Activated T-helper 1 cell treated with Interleukin-2 at 50 U/mL for 16 hours (primary cell): ENCODE results near the gene LRRTM2.

Source experiments
- DNase-seq: peaks from one replicate; pipeline ENCODE4 v3.0.0-alpha.2; 2020; ENCODE audit warnings: low read depth

The LRRTM2 gene

DNA sequence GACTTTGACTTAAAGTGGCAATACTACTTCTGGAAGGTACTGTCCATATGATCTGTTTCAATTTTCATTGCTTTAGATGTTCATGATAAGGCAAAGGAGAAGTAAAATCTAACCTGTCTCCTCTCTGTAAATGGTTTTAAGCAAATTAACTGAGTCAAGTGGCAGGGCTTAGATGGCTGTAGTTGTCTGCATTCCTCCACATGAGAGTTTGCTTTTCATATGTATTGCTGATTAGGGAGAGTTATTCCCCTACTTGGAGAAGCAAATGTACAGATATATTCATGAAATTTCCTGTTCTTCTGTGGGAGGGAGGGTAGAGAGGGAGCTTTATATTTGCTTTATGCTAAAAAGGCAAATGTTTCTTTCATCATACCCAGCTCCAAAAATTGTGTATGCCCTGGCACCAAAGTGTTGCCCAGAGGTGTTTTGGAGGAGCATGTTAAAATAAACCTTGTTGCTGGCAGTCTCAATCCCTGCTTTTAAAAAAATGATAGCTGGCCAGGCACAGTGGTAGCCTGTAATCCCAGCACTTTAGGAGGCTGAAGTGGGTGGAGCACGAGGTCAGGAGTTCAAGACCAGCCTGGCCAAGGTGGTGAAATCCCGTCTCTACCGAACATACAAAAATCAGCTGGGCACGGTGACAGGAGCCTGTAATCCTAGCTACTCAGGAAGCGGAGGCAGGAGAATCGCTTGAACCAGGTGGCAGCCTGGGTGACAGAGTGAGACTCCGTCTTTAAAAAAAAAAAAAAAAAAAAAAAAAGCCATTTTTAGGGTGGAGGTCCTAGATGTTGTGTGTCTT lies 3.5 kb upstream of the LRRTM2 start:
- no peak for DNase-seq

DNA sequence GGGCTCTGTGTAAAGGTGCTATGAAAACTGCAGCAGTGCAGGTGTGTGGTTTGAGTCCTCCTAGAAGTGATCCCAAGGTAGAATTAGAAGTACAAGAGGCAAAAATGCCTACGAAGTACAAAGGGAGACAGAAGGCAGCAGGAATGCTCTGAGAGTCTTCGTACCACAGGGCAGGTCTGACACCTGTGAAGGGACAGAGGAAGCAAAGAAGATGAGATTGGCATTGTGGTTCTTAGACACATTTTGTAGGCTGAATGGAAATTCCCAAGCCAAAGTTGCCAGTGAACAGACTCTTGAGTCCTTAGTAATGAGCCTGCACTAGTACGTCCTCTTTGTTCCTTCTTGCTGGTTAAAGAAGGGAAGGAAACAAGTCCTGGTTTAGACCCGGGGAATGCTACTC lies 1.7 kb upstream of the LRRTM2 start:
- DNase-seq, result no peak

DNA sequence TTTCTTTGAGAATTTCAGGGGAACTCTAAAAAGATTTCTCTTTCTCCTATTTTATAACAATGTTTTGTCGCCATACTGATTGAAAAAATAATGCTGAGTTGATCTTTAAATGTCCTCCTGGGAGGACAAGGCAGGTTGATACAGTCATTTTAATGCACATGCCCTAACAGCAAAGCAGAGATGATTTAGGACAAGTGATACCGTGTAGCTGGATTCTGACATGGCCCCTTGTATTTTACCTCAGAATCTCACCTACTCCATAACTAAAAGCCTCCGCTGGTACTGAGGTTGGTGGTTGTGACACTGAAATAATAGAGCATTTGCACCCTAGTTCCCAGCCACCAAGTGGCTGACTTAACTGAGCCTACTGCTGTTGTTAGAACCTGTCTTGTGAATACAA lies 811 bp upstream of the LRRTM2 start:
- DNase-seq, result no peak

DNA sequence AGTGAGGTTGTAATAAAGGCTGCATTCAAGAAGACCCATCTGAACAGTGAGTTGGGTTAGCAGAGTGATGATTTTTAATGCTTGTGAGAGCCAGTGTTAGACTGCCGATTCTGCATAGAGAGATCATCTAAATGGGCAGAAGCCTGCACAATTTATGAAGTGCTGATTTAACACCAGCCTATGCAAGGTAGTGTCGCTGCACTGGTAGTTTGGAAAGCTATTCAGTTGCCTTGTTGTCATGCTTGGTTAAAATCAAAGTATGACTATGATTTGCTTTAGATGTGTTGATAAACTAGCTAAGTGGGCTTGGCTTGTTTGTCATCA lies 379 bp upstream of the LRRTM2 start:
- DNase-seq, result no peak

DNA sequence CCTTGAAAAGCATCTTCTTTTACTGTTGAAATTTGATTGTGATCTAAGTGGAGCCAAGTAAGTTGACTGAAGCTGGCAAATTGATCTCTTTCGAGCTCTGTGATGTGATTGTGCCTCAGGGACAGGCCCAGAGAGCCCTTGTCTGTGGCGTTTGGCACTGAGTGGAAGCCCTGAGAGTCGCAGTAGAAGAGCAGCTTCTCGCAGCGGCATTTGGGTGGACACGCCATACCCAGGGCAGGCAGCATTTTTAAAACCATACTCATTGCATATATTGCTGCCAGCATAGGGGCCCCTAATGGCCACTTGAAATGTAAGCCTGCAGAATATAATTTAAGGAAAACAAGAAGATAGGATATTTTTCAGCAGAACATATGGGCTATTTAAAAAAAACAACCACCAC lies 894 bp downstream of the LRRTM2 start:
- no peak for DNase-seq

DNA sequence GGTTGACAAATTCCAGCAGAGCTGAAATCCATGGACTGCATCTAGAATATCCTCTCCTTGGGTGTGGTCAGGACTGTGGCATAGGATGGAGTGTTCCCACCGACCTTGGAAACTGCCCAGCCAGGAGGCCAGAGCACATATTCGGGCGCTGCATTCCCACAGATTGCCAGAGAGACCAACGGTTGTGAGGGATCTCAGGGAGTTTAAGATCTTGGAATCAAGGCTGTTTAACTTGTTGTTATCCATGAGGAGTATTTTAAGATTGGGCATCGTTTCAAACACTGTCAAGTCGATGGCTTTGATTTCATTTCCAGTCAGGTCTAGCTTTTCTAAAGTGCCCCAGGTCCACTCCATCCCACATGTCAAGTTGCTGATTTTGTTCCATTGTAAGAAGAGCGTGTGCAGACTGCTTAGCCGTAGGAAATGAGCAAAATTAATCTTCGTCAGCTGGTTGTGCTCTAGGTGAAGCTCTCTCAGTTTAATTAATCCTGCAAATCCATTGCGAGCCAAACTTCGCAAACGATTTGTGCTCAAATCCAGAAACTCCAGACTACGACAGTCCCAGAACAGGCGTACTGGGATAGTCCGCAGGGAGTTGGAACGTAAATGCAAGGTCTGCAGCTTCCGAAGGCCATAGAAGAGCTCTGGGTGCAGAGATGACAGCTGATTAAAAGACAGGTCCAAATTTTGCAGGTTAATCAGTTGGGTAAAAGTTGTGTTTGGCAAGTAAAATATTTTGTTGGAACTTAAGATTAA lies 1.5 kb downstream of the LRRTM2 start:
- no peak for DNase-seq

DNA sequence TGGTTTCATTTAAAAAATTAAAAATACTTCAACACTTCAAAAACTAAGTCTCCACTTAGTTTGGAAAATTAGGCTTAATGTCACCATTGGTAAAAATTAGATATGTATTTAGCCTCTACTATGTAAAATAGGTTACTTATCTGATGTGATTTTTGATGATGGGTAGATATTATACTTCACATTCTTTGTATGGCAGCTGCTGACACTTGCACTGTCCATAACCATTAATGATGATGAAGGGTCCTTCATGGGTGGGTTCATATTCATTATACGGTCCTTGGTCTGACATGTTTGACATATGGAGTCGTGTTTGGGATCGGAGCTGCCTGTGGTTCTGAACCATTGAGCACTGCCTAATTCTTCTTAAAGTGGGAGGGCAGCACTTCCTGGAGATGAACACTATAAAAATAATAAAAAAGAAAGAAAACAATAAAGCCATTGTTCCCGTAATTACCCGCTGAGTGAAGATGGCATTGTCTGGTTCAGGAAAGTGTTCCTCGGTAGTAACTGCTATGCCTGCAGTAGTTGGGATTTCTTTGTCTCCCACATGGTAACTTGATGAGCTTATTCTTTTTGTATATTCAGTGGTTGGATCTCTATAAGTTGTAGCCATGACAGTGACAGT lies 2.2 kb downstream of the LRRTM2 start:
- DNase-seq, result no peak

DNA sequence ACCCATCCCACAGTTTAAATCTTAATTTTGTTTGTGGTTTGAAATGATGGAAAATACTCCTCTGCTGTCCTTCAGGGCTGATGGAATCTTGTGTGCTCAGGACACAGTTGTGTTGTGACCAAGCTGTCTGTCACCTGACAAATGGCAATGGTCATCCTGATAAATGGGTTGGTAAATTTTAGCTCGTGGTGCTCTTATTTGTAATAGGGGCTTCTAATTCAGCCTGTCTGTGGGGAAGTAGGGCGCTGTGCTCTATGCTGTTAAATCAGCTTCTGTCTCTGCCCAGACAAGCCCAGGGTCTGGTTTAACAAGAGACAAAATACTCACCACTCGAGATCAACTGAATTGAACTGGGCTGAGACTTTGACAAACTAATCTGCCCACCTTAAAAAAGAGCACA lies 4.5 kb downstream of the LRRTM2 start:
- DNase-seq, result no peak

DNA sequence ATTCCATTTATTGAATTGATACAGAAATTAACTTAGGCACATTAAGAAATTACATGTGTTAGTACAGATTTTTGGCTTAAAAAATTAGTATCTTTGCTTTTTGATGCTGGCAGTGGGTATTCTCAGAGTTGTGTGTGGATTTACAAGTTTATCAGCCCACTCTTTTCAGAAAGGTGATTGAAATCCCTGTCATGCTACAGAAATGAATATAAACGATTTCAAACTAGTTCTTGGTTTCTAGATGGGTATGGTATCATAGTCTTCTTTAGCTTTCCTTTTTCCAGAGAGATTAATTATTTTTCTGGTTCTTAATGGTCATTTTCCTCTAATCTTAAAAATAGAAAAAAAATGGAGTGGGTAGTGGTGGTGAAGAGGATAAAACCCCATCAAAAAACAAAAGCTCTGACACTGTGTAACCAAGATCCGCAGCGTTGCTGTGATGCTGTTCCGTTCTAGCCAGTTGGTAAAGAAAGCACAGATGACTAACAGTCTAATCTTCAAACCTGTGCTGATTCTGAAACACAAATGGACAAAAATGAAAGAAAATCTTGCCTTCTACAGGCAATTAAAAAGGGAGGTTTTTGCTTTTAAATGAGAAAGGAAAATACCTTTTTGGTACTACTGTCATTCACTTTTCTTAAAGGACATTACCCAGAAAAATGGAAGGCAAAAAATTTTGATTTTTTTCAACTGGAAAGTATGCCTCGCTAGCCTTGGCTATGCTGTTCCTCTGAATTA lies 5.2 kb downstream of the LRRTM2 start:
- DNase-seq, result no peak

DNA sequence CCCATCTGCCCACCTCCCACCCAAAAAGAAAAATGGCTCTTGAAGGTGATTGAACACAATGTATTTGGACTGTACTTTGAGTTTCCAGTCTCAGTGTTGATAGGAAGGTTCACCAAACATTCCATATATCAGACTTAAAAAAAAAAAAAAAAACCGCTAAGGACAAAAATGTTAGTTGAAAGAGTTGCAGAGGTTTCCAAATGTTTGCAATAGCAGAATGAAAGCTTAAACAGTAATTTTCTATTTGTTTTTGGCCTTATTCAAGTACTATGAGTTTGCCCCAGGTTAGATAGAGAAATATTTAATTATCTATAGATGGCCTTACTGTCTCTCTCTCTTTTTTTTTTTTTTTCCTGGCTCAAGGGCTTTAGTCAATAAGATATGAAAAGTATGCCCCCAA lies 6.1 kb downstream of the LRRTM2 start:
- DNase-seq, result no peak

DNA sequence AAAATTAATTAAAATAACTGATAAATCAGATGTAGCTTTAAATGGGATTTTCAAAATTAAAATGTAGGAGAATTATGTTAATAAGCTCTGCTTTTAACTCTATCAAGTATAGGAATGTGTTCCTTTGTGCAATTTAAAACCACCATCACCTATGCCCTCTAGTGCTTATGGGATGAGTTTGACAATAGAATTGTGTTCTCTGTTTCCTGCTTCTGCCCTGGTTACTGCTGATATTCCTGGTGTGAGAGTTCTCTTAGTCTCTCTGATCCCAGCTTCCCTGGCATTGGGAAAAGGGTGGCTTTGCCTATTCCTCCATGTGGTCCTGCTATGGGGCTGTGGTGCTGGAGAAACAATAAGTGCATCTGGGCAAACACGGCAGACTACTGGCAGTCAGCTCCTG lies 8.1 kb downstream of the LRRTM2 start:
- DNase-seq, result no peak

DNA sequence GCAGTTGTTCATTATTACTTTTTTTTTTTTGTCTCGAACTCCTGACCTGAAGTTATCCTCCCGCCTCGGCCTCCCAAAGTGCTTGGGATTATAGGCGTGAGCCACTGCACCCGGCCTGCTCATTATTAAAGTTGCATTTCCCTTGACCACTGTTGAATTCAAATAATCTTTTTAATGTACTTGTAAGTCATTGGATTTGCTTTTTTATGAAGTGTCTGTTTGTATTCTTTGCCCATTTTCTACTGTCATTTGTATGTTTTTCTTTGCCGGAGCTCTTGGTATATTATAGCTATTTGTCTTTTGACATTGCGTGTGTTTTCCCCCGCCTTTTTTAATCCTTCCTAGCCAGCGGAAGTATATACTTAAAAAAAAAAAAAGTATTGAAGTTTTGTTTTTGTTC lies 22.0 kb downstream of the LRRTM2 start:
- no peak for DNase-seq

DNA sequence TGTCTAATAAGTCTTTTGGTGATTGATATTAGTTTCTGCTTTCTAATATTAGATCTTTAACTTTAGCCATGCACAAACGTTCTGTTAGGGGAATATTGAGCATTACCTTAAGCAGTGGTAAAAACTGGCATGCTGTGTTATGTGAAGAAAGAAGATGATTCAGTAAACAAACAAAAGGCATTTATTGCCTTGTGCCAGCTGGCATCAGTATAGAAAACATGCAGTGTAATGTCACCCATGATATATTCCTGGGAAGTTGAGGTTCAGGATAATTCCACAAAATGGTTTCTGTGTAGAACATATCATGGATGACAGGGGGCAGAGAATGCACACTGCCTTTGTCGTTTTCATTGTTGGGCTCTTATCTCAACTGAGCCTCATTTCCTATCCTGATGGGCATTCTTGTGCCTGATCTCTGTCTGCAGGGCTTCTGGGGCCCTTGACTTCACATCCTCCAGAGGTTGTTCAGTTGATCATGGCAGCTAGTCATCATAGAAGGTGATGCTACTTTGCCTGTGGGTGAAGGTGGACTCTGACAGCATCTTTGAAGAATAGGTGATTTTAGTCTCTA lies 24.2 kb downstream of the LRRTM2 start:
- DNase-seq, result no peak

DNA sequence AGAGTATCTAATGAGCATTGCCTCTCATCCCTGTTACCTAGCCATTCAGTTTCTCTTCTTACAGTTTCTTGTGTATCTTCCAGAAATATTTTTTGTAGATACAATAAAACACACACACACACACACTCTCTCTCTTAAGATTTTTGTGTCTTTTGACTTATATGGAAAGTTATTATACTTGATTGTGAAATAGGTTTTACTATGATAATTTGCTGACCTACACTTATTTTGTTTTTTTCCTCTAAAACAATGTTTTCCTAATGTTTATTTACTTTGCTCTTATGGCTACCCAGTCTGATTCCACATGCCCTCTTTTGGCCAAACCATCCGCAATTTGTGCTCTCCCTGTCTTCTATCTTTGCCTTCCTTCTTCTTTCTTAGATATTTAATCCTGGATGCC lies 25.3 kb downstream of the LRRTM2 start:
- DNase-seq, result no peak

DNA sequence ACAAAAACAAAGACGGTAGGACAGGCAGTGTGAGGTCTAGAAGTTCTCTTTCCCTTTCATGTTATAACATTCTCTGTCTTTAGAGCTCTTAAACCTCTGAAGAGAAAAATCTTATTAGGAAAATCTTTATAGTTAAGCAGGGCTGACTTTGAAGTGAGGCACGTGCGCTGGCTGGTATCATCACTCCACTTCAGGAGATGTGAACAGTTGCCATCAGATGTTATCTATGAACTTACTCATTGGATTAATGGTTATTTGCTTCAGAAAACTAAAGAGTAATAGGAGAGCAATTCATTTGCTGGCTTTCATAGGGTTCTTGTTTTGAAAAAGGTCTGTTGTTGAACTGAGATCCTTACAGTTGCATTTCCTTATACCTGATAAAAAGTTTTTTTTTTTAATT lies 25.7 kb downstream of the LRRTM2 start:
- no peak for DNase-seq

DNA sequence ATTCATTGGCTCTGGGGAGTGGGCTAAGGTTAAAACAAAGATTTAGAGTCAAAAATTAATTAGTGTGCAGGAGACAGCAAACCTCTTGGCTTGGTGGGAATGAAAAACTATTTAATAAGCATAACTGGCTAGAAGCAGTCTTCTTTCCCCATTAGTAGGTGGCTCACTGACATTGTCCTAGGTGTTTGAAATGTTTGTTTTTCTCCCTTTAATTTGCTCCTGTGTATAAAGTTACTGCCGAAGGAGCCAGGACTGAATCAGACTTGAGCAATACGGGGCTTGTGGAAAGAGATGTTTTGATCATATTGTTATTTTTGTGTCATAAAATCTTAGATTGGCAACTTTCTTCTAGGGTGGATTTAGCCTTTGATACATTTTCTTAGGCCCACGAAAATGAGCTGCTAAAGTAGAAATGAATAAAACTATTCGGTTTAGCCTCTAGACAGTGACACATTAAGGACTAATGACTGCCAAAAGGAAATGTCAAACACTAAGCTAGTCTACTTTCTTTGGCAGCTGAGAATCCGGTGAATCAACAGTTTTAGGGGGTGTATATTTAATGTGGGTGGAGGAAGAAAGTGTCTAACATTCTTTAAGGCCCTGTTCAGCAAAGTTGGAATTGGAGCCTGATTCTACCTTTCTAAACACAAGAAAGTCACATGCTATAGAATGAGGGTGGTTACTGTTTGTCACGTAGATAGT lies 30.2 kb downstream of the LRRTM2 start:
- DNase-seq, result no peak

DNA sequence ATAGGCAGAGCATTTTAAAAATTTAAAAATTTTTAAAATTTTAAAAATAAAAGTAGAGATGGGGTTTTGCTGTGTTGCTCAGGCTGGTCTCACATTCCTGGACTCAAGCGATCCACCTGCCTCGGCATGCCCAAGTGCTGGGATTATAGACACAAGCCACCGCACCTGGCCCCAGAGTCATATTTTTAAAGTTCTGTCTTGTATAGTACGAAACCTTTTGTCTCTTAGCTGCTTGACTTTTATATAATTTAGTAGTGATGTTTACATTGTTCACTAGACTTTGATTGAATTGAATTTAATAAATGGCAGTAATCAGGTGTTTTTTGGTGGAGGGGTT lies 31.0 kb downstream of the LRRTM2 start:
- DNase-seq, result no peak

DNA sequence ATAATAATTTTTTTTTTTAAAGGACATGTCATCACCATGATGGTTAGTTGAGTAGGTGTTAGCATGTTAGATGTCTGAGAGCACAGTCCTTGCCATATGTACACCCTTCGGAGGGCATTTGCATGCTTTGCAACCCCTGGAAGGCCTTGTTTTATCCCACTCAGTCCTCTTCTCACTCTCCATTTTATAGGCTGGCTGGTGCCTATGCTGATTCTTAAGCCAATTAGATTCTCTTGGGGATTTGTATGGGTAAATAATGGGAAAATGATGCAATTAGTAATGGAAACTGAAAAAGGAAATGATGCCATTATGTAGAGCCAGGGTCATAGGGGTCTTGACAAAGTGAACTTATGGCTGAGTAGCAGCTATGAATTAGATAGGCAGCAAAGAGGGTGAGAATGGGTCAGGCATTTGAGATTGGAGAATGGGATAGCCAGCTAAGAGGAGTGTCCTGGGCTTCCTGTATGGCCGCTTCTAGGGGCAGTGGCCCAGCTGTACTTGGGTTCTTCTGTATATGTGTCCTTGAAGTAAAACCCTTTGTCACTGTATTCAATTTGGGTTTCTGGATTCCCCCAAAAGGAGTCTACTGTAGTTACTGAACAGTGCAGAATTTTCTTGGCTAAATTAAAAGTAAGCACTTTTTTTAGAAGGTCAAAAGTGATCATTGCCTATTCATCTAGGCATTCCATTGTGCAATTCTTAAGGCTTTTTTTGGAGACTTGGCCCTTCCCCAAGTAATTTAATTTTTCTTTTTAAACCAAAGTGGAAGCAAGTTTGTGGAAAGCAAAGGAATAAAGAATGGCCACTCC lies 31.6 kb downstream of the LRRTM2 start:
- no peak for DNase-seq

DNA sequence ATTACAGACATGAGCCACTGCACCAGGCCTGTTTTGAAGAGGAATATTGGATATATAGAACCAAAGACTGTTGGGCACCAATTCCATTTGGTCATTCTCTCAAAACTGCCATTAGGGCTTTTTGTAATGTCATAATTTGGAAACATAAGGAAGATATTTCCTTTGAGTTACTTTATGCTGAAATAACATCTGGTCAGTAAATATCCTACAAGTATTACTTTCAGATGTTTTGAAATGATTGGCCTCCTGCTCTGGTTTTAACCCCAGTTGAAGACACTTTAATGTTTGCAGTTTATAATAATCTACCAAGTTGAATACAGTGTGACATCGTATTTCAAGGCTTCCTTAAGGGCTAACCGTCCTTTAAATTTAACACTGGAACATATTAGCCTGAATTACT lies 33.6 kb downstream of the LRRTM2 start:
- no peak for DNase-seq

DNA sequence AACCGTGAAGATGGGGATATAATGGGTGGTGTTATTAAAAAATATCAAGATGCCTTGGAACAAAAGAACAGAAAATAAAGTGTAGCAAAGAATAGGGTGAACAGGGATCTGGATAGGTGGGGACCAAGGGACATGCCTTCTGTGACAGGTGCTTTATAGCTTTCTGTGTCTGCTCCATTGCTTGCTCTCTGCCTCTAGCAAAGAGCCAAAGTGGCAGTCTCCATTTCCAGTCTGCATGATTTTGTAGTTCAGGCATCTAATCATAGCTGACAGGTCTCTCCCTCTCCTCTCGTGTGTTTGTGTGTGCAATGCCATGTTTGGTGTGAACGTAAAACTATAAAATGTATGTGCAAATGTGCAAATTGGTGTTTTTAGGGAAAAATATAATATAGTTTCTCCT lies 35.0 kb downstream of the LRRTM2 start:
- no peak for DNase-seq

DNA sequence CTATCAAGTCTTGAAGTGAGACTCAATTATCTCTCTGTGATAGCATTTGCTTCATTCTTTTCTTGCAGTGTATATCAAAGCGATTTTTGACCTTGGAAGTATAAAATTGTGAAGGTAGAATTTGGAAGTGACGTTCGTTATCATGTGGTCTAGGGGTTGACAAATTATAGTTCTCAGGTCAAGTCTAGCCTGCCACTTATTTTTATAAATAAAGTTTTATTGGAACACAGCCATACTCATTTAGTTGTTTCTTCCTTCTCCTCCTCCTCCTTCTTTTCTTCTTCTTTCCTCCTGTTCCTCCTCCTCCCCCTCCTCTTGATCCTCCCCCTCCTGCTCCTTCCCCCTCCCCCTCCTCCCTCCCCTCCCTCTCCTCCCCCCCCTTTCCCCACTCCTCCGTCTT lies 38.0 kb downstream of the LRRTM2 start:
- no peak for DNase-seq
